ENCODE measurements around the gene YAP1. TPM values are rescaled to one million over a fixed set of nuclear protein-coding genes. Genes with fewer than 3 reads are reported as not detected.

YAP1 gene
- total and polyA plus RNA-seq, 4 donors = 49.4 to 110 (median 64.1) TPM

DNA sequence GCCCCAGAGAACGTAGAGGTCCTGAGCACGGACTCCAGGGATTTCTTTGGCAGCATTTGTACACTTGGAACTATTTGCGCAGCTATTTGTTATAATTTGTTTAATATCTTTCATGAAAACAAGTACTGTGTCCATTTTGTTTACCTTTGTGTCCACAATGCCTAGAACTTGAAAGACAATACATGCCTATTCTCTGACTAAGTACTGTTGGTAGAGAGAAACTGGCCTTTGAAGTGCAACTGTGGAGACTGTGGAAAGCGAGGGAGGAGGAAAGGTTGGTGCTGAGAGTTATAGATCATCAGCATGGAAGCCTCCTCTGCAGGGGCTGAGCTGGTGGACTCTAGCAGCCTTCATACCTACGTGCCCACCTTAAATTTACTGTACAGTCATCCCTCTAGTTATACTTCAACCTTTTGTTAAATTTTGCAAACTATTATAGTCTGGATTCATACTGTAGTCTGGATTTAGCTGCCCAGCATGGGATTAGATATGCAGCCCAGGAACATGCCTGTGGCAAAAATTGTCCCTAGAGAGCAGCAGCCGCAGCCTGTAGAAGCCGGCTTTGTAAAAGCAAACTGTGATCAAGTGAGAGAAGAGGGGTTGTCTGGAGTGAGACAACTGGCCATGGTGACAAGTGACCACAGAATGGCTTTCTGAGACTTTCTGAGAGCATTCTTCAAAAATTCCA is 24.2 kb upstream of the YAP1 start:
- Histone ChIP-seq H3K9me3 (ENCODE audit: control insufficient read depth, insufficient read depth, low read length) (no peaks in the 10 kb centered on the region), H3K4me3 (ENCODE audit: low read depth, low read length) (no peak overlapping the region), H3K36me3 (ENCODE audit: control insufficient read depth, insufficient read depth, low read length) (no peaks in the 10 kb centered on the region), H3K27me3 (ENCODE audit: control insufficient read depth, insufficient read depth, low read length) (no peaks in the 10 kb centered on the region), H3K27ac (ENCODE audit: low read depth, low read length) (no peak overlapping the region), H3K4me1 (ENCODE audit: control insufficient read depth, insufficient read depth, low read length) (no peaks in the 10 kb centered on the region)
- no peak for DNase-seq (ENCODE audit: low read depth in 4 of 6, low spot score in 6 of 6)
- 100% methylated on average over 1 of the region's 7 CpGs for WGBS (ENCODE audit: insufficient coverage)

DNA sequence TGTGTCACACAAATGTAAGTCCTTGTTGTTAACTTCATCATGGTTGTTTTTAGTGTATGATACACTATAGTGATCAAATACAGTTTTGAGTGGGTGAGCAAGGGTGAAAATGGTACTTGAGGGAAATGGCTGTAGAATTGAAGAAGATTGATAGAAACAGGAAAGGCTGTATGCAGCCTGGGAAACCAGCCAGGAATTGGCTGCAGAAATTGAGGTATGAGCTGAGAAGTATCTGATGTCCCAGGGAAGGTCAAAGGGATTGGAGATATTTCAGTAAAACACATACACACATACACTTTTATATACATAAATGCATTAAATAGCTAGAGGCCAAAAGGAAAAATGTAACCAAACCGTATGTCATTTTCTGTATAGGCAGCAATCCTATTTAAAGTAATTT is 13.1 kb upstream of the YAP1 start:
- WGBS (ENCODE audit: insufficient coverage) = no CpG with 5 or more reads among the region's 1 CpG

DNA sequence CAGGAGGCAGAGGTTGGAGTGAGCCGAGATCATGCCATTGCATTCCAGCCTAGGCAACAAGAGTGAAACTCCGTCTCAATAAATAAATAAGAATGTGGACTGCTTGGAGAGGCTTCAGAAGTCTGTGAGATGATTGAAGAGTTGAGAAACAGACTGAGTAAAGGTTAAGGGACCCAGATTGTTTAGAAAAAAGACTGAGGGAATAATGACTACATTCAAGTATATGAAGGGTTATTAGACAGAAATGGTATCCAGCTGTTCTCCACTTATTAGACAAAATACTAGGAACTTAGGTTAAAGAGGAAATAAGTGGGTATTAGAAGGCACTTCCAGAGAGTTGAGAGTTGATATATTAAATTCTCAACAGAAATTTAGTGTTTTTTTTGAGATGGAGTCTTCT is 10.5 kb upstream of the YAP1 start:
- 100% methylated on average over 1 of the region's 2 CpGs for WGBS (ENCODE audit: insufficient coverage)

More for the DNA sequence above, 13.1 kb upstream of the YAP1 start:
- H3K27me3 ChIP-seq (ENCODE audit: control insufficient read depth, insufficient read depth, low read length) = no peaks in the 10 kb centered on the region
- no peaks in the 10 kb centered on the region for H3K36me3 ChIP-seq (ENCODE audit: control insufficient read depth, insufficient read depth, low read length)
- H3K9me3 ChIP-seq (ENCODE audit: control insufficient read depth, insufficient read depth, low read length) = no peaks in the 10 kb centered on the region
- peak in 1 of 6 donors; percentile 55 for DNase-seq (ENCODE audit: low read depth in 4 of 6, low spot score in 6 of 6)
- no peaks in the 10 kb centered on the region for H3K4me1 ChIP-seq (ENCODE audit: control insufficient read depth, insufficient read depth, low read length)
- H3K27ac ChIP-seq (ENCODE audit: low read depth, low read length) = no peak overlapping the region
- H3K4me3 ChIP-seq (ENCODE audit: low read depth, low read length) = no peak overlapping the region

DNA sequence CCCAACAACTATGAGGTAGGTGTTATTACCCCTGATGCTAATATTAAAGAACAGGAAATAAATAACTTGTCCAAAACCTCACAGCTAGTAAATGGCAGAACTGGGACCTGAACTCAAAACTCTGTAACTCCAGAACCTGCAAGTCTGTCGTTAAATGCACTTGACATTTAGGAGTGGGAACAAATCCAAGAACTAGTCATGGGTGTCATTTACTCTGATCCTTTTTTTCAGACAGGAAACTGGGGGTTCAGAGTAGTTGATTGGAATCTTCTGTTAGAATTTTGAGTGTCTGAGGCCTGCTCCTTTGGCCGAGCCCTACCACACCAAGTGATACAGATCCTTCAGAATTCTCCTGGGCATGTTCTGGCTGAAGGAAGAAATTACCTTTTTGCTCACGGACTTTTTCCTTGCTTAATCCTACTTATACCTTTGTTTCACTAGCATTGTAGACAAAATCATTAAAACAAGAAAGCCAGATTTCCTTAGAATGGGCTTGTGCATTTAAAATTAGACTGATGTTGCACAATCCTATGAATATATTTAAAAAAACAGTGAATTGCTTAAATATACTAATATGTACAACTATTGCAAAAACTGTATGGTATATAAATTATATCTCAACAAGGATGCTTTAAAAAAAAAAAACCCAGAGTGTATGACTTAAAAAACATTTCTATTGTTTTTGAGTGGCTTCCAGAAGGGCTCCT is 1.4 kb upstream of the YAP1 start:
- H3K27ac ChIP-seq (ENCODE audit: low read depth, low read length) = no peak overlapping the region
- WGBS (ENCODE audit: insufficient coverage) = 40% methylated on average over 1 of the region's 3 CpGs
- no peak for DNase-seq (ENCODE audit: low read depth in 4 of 6, low spot score in 6 of 6)
- no peak overlapping the region for H3K4me3 ChIP-seq (ENCODE audit: low read depth, low read length)
- no peaks in the 10 kb centered on the region for H3K9me3 ChIP-seq (ENCODE audit: control insufficient read depth, insufficient read depth, low read length)
- H3K27me3 ChIP-seq (ENCODE audit: control insufficient read depth, insufficient read depth, low read length) = peaks cover 20% of the 10 kb centered on the region
- peaks cover 9% of the 10 kb centered on the region for H3K4me1 ChIP-seq (ENCODE audit: control insufficient read depth, insufficient read depth, low read length)
- H3K36me3 ChIP-seq (ENCODE audit: control insufficient read depth, insufficient read depth, low read length) = no peaks in the 10 kb centered on the region

More for the DNA sequence above, 10.5 kb upstream of the YAP1 start:
- no peaks in the 10 kb centered on the region for H3K36me3 ChIP-seq (ENCODE audit: control insufficient read depth, insufficient read depth, low read length)
- no peak overlapping the region for H3K27ac ChIP-seq (ENCODE audit: low read depth, low read length)
- DNase-seq (ENCODE audit: low read depth in 4 of 6, low spot score in 6 of 6) = no peak
- no peaks in the 10 kb centered on the region for H3K9me3 ChIP-seq (ENCODE audit: control insufficient read depth, insufficient read depth, low read length)
- H3K27me3 ChIP-seq (ENCODE audit: control insufficient read depth, insufficient read depth, low read length) = no peaks in the 10 kb centered on the region
- no peaks in the 10 kb centered on the region for H3K4me1 ChIP-seq (ENCODE audit: control insufficient read depth, insufficient read depth, low read length)
- H3K4me3 ChIP-seq (ENCODE audit: low read depth, low read length) = no peak overlapping the region

DNA sequence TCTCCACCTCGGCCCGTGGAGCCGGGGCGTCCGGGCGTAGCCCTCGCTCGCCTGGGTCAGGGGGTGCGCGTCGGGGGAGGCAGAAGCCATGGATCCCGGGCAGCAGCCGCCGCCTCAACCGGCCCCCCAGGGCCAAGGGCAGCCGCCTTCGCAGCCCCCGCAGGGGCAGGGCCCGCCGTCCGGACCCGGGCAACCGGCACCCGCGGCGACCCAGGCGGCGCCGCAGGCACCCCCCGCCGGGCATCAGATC is 439 bp downstream of the YAP1 start:
- no peaks in the 10 kb centered on the region for H3K9me3 ChIP-seq (ENCODE audit: control insufficient read depth, insufficient read depth, low read length)
- DNase-seq (ENCODE audit: low read depth in 4 of 6, low spot score in 6 of 6) = no peak
- whole genome bisulfite sequencing (ENCODE audit: insufficient coverage) = under 1% methylated on average over 31 of the region's 31 CpGs
- H3K27me3 ChIP-seq (ENCODE audit: control insufficient read depth, insufficient read depth, low read length) = peaks cover 22% of the 10 kb centered on the region
- H3K4me1 ChIP-seq (ENCODE audit: control insufficient read depth, insufficient read depth, low read length) = peaks cover 12% of the 10 kb centered on the region
- peak overlapping the region; percentile 98 for H3K27ac ChIP-seq (ENCODE audit: low read depth, low read length)
- peak overlapping the region; percentile 90 for H3K4me3 ChIP-seq (ENCODE audit: low read depth, low read length)
- H3K36me3 ChIP-seq (ENCODE audit: control insufficient read depth, insufficient read depth, low read length) = no peaks in the 10 kb centered on the region

DNA sequence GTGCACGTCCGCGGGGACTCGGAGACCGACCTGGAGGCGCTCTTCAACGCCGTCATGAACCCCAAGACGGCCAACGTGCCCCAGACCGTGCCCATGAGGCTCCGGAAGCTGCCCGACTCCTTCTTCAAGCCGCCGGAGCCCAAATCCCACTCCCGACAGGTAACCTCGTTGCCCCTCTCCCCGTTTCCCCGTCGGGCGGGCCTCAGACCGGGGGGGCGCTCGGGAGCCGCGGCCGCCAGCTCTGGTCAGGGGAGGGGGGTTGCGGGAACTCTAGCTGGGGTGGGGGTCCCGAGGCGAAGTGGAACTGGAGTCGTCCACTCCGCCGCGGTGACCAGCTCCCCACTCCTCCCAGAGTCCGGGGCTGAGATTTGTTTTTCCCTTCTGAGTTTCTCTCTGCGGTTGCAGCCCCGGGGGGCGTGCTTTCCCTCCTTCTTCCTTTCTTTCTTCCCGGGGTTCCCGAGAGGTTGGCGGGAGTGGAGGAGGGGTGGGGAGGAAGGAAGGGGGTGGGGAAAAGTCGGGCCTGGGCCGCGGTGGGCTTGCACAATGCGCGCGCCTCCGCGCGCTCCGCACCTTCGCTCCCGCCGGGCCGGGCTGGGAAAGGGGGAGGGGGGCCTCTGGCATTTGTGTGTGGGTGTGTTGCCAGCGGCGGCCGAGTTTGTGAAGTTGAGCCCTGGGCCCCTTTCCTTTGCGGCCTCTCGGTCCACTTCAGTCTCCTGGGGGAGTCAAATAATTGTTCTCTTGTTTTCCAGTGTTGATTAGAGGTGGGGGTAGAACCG is 952 bp downstream of the YAP1 start:
- H3K27ac ChIP-seq (ENCODE audit: low read depth, low read length) = peak overlapping the region; percentile 98
- peak in 2 of 6 donors; percentile 74 to 89 for DNase-seq (ENCODE audit: low read depth in 4 of 6, low spot score in 6 of 6)

DNA sequence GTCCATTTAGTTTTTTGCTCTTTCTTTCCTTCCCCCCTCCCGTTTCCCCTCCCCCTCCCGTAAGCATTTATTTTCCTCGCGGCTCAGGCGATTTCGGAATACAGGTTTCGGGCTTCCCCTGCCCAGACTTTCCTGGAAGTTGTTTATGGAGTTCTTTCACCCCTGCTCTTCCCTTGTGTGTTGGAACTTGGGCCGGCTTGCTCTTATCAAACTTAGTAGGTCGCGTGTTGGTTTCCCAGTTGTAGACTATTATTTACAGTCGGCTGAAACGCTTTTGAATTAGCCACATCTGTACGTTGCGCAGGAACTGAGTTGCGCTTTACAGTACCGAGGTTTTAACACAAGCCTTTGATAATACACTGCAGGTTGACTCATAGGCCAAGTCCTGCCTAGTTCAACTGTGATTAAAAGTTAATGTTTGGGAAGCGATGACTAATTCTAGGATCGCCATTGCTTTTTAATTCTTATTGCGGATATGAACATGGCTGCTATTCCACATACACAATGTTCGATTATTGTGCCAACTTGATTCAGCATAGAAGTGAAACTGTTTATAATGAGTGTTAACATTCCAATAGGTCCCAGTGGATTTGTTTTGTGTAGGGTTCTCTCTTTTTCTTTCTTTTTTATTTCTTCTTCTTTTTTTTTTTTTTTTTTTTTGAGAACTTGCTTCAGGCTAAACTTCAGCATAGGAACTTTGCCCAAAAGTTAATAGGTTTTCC is 1.7 kb downstream of the YAP1 start:
- Histone ChIP-seq H3K4me1 (ENCODE audit: control insufficient read depth, insufficient read depth, low read length) (peaks cover 12% of the 10 kb centered on the region), H3K36me3 (ENCODE audit: control insufficient read depth, insufficient read depth, low read length) (no peaks in the 10 kb centered on the region), H3K27ac (ENCODE audit: low read depth, low read length) (peak overlapping the region; percentile 98), H3K27me3 (ENCODE audit: control insufficient read depth, insufficient read depth, low read length) (peaks cover 22% of the 10 kb centered on the region), H3K9me3 (ENCODE audit: control insufficient read depth, insufficient read depth, low read length) (no peaks in the 10 kb centered on the region), H3K4me3 (ENCODE audit: low read depth, low read length) (peak overlapping the region; percentile 90)
- 2% methylated on average over 9 of the region's 20 CpGs for WGBS (ENCODE audit: insufficient coverage)
- DNase-seq (ENCODE audit: low read depth in 4 of 6, low spot score in 6 of 6) = peak in 2 of 6 donors; percentile 58 to 70

More for the DNA sequence above, 952 bp downstream of the YAP1 start:
- H3K27me3 ChIP-seq (ENCODE audit: control insufficient read depth, insufficient read depth, low read length) = peaks cover 22% of the 10 kb centered on the region
- peak overlapping the region; percentile 90 for H3K4me3 ChIP-seq (ENCODE audit: low read depth, low read length)
- 0% methylated on average over 45 of the region's 61 CpGs for WGBS (ENCODE audit: insufficient coverage)
- no peaks in the 10 kb centered on the region for H3K36me3 ChIP-seq (ENCODE audit: control insufficient read depth, insufficient read depth, low read length)
- H3K4me1 ChIP-seq (ENCODE audit: control insufficient read depth, insufficient read depth, low read length) = peaks cover 12% of the 10 kb centered on the region
- no peaks in the 10 kb centered on the region for H3K9me3 ChIP-seq (ENCODE audit: control insufficient read depth, insufficient read depth, low read length)

DNA sequence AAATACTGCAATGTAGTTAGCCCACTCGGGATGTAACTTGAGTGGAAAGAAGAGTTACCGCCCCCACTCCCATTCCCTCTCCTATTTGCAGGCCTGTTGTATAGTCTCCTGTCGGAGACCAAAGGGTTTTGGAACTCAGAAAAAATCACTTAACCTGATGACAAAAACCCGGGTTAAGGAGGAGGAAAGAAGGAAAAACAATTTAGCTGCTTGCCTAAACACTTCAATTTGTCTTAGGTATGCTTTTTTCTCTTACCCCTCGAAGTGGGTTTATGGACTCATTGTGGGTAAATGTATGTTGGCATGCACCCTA is 2.2 kb downstream of the YAP1 start:
- DNase-seq (ENCODE audit: low read depth in 4 of 6, low spot score in 6 of 6) = peak in 2 of 6 donors; percentile 24 to 29
- whole genome bisulfite sequencing (ENCODE audit: insufficient coverage) = no CpG with 5 or more reads among the region's 5 CpGs
- Histone ChIP-seq H3K27ac (ENCODE audit: low read depth, low read length) (peak overlapping the region; percentile 98), H3K36me3 (ENCODE audit: control insufficient read depth, insufficient read depth, low read length) (no peaks in the 10 kb centered on the region), H3K27me3 (ENCODE audit: control insufficient read depth, insufficient read depth, low read length) (peaks cover 22% of the 10 kb centered on the region), H3K4me3 (ENCODE audit: low read depth, low read length) (peak overlapping the region; percentile 90), H3K9me3 (ENCODE audit: control insufficient read depth, insufficient read depth, low read length) (no peaks in the 10 kb centered on the region), H3K4me1 (ENCODE audit: control insufficient read depth, insufficient read depth, low read length) (peaks cover 12% of the 10 kb centered on the region)

DNA sequence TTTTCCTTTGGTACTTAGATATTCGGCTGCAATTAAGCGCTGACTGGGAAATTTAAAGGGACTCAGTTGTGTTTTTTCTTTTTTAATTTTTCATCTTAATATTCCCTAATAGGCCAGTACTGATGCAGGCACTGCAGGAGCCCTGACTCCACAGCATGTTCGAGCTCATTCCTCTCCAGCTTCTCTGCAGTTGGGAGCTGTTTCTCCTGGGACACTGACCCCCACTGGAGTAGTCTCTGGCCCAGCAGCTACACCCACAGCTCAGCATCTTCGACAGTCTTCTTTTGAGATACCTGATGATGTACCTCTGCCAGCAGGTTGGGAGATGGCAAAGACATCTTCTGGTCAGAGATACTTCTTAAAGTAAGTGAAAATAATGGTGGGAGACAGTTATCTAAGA is 3.8 kb downstream of the YAP1 start:
- H3K4me1 ChIP-seq (ENCODE audit: control insufficient read depth, insufficient read depth, low read length) = peaks cover 16% of the 10 kb centered on the region
- peaks cover 22% of the 10 kb centered on the region for H3K27me3 ChIP-seq (ENCODE audit: control insufficient read depth, insufficient read depth, low read length)
- no peak overlapping the region for H3K4me3 ChIP-seq (ENCODE audit: low read depth, low read length)
- no peak for DNase-seq (ENCODE audit: low read depth in 4 of 6, low spot score in 6 of 6)
- no peaks in the 10 kb centered on the region for H3K9me3 ChIP-seq (ENCODE audit: control insufficient read depth, insufficient read depth, low read length)
- H3K27ac ChIP-seq (ENCODE audit: low read depth, low read length) = no peak overlapping the region
- 58% methylated on average over 2 of the region's 4 CpGs for WGBS (ENCODE audit: insufficient coverage)
- H3K36me3 ChIP-seq (ENCODE audit: control insufficient read depth, insufficient read depth, low read length) = no peaks in the 10 kb centered on the region
